Activated T-helper 1 cell treated with anti-CD3 and anti-CD28 coated beads, Interleukin-2, amount 50 U/mL, for 16 hours (primary cell): ENCODE data around the gene SMOC1.

Source experiments
- DNase-seq, 2 donors: peaks; one replicate each; pipeline ENCODE4 v3.0.0-alpha.2; 2020; ENCODE audit warnings: low read depth in 1 of 2, low spot score in 1 of 2

The SMOC1 gene

GRCh38 chr14:70080076-70080475 lies 200.9 kb downstream of the SMOC1 start:
- DNase-seq: no peak
